ENCODE data around the gene PDZD2.

GRCh38 chr5:31832966-31833365, 194.0 kb downstream of the PDZD2 start:
- TF ChIP-seq POLR2A (IDR thresholded peaks at IDR 0.05): no peak
- TF ChIP-seq, protein P1, sequence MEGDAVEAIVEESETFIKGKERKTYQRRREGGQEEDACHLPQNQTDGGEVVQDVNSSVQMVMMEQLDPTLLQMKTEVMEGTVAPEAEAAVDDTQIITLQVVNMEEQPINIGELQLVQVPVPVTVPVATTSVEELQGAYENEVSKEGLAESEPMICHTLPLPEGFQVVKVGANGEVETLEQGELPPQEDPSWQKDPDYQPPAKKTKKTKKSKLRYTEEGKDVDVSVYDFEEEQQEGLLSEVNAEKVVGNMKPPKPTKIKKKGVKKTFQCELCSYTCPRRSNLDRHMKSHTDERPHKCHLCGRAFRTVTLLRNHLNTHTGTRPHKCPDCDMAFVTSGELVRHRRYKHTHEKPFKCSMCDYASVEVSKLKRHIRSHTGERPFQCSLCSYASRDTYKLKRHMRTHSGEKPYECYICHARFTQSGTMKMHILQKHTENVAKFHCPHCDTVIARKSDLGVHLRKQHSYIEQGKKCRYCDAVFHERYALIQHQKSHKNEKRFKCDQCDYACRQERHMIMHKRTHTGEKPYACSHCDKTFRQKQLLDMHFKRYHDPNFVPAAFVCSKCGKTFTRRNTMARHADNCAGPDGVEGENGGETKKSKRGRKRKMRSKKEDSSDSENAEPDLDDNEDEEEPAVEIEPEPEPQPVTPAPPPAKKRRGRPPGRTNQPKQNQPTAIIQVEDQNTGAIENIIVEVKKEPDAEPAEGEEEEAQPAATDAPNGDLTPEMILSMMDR (IDR thresholded peaks at IDR 0.05 in 4 of 5, conservative IDR thresholded peaks at IDR 0.05 in 1 of 5): no peak

All from gastrocnemius medialis (tissue), 4 donors.